OCI-LY7 (cell line): ENCODE results near the gene EPHX1.

Source experiments
- CTCF ChIP-seq: fragments of 200-600 bp; sonication (generic); conservative IDR thresholded peaks from 2 replicates; pipeline ENCODE4 v1.5.1; 2014; ENCODE audit warnings: mild to moderate bottlenecking, antibody characterized with exemption, low read length, moderate library complexity, mixed read lengths
- EZH2phosphoT487 ChIP-seq: fragments of 200-600 bp; sonication (generic); IDR thresholded peaks from 2 replicates; pipeline ENCODE4 v1.6.1; 2018; ENCODE audit warnings: low read depth, borderline replicate concordance, mild to moderate bottlenecking, mixed run types, antibody characterized with exemption, low read length, moderate library complexity, mixed read lengths

DNA sequence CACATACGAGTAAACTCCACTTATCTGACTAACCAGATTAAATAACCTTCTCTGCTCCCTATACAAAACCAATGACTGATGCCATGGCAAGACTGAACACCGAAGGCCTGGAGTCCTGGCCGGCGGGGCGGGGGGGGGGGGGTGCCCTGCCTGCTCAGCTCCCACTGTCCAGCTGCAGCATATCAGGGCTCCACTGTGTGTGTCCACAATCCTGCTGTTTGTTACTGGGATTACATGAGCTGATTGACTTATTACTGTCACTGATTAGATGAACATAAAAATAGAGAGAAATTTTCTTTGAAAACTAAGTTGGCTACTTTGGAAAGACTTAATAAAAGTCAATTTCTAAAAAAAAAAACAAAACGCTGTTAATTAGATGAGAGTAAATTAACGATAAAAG, 47.3 kb downstream of the EPHX1 start:
- no peak for TF ChIP-seq CTCF
- no peak for TF ChIP-seq EZH2phosphoT487
